Trophoblast cell (in vitro differentiated cells and primary cell): ENCODE measurements around the gene GPD1L.

Experiments used
- DNase-seq, 2 donors: peaks; one replicate each; pipeline ENCODE4 v3.0.0-alpha.2; 2016
- H2AFZ ChIP-seq: 2 replicates; pipeline ENCODE4 v1.6.1; 2013; ENCODE audit warnings: low read length, moderate library complexity, mild to moderate bottlenecking; ENCODE audit not compliant: insufficient read depth, poor library complexity
- H2AK5ac ChIP-seq: 2 replicates; pipeline ENCODE4 v1.6.1; 2013; ENCODE audit warnings: mild to moderate bottlenecking, low read length
- H2BK120ac ChIP-seq: 2 replicates; pipeline ENCODE4 v1.6.1; 2013; ENCODE audit warnings: low read length, mild to moderate bottlenecking, moderate library complexity; ENCODE audit not compliant: insufficient read depth, poor library complexity
- H2BK12ac ChIP-seq: 2 replicates; pipeline ENCODE4 v1.6.1; 2013; ENCODE audit warnings: mild to moderate bottlenecking, low read length, moderate library complexity
- H2BK5ac ChIP-seq: 2 replicates; pipeline ENCODE4 v1.6.1; 2013; ENCODE audit warnings: low read length, low read depth, moderate library complexity, mild to moderate bottlenecking; ENCODE audit not compliant: poor library complexity
- H3K14ac ChIP-seq: 2 replicates; pipeline ENCODE4 v1.6.1; 2013; ENCODE audit warnings: mild to moderate bottlenecking, low read length
- H3K18ac ChIP-seq: 2 replicates; pipeline ENCODE4 v1.6.1; 2013; ENCODE audit warnings: mild to moderate bottlenecking, low read length
- H3K23ac ChIP-seq: 2 replicates; pipeline ENCODE4 v1.6.1; 2013; ENCODE audit warnings: low read length
- H3K27ac ChIP-seq: 2 replicates; pipeline ENCODE4 v1.5.1; 2013; ENCODE audit warnings: low read depth, mild to moderate bottlenecking, inconsistent platforms, low read length, moderate library complexity
- H3K27me3 ChIP-seq: 2 replicates; pipeline ENCODE4 v1.6.1; 2013; ENCODE audit warnings: inconsistent platforms, mild to moderate bottlenecking, low read length, moderate library complexity; ENCODE audit not compliant: insufficient read depth
- H3K36me3 ChIP-seq, 2 experiments: 1 replicate in 1 of 2; 2 replicates in 1 of 2; pipeline ENCODE4 v1.6.1; 2013; ENCODE audit warnings: low read length in 2 of 2, mild to moderate bottlenecking in 2 of 2, moderate library complexity in 1 of 2; ENCODE audit not compliant: insufficient read depth in 2 of 2, control insufficient read depth in 1 of 2
- H3K4ac ChIP-seq: 2 replicates; pipeline ENCODE4 v1.6.1; 2013; ENCODE audit warnings: low read depth, mild to moderate bottlenecking, low read length, moderate library complexity
- H3K4me1 ChIP-seq, 2 experiments: 1 replicate in 1 of 2; 2 replicates in 1 of 2; pipeline ENCODE4 v1.6.1; 2013; ENCODE audit warnings: low read length in 2 of 2, mild to moderate bottlenecking in 2 of 2, moderate library complexity in 1 of 2; ENCODE audit not compliant: insufficient read depth in 2 of 2, control insufficient read depth in 1 of 2
- H3K4me2 ChIP-seq: 2 replicates; pipeline ENCODE4 v1.6.1; 2013; ENCODE audit warnings: inconsistent platforms, mild to moderate bottlenecking, low read length, moderate library complexity
- H3K4me3 ChIP-seq: 2 replicates; pipeline ENCODE4 v1.5.1; 2013; ENCODE audit warnings: mild to moderate bottlenecking, low read depth, low read length, inconsistent platforms
- H3K79me1 ChIP-seq: one replicate; pipeline ENCODE4 v1.6.1; 2013; ENCODE audit warnings: low read length
- H3K79me2 ChIP-seq: 2 replicates; pipeline ENCODE4 v1.6.1; 2013; ENCODE audit warnings: low read length, mild to moderate bottlenecking; ENCODE audit not compliant: control insufficient read depth, insufficient read depth, poor library complexity
- H3K9ac ChIP-seq: 2 replicates; pipeline ENCODE4 v1.6.1; 2013; ENCODE audit warnings: mild to moderate bottlenecking, low read length
- H3K9me3 ChIP-seq: 2 replicates; pipeline ENCODE4 v1.6.1; 2013; ENCODE audit warnings: low read depth, mild to moderate bottlenecking, control low read depth, inconsistent platforms, low read length; ENCODE audit not compliant: insufficient read depth
- H4K12ac ChIP-seq: 2 replicates; pipeline ENCODE4 v1.6.1; 2013; ENCODE audit warnings: low read depth, mild to moderate bottlenecking, low read length, moderate library complexity
- H4K8ac ChIP-seq: 2 replicates; pipeline ENCODE4 v1.6.1; 2013; ENCODE audit warnings: low read depth, mild to moderate bottlenecking, low read length, moderate library complexity
- H4K91ac ChIP-seq: one replicate; pipeline ENCODE4 v1.6.1; 2013; ENCODE audit warnings: low read depth, mild to moderate bottlenecking, low read length, moderate library complexity
- WGBS: extraction: QIAGEN DNeasy Blood & Tissue Kit; methylation state at CpG from one replicate; pipeline ENCODE4 v1.1.7; 2013; ENCODE audit warnings: missing lambda C conversion rate; ENCODE audit not compliant: insufficient read length, insufficient coverage; ENCODE audit errors: extremely low coverage; 5-methylcytosine and 5-hydroxymethylcytosine counted together

GPD1L gene

GRCh38 chr3:32200992-32201758, 94.8 kb downstream of the GPD1L start:
- Histone ChIP-seq H2AK5ac (no peak overlapping the region), H3K4me1 (no peaks in the 10 kb centered on the region), H3K4me3 (no peak overlapping the region), H3K4me2 (no peak overlapping the region), H2BK5ac (no peak overlapping the region), H3K36me3 (no peaks in the 10 kb centered on the region), H3K18ac (no peak overlapping the region), H3K9me3 (no peaks in the 10 kb centered on the region), H3K79me2 (no peaks in the 10 kb centered on the region), H3K4ac (no peak overlapping the region), H3K27me3 (no peaks in the 10 kb centered on the region), H4K8ac (no peak overlapping the region), H3K14ac (no peak overlapping the region), H2AFZ (no peak overlapping the region), H4K12ac (no peak overlapping the region), H3K9ac (no peak overlapping the region), H4K91ac (no peak overlapping the region), H3K79me1 (no peaks in the 10 kb centered on the region), H2BK120ac (no peak overlapping the region), H3K27ac (no peak overlapping the region), H2BK12ac (no peak overlapping the region), H3K23ac (no peak overlapping the region)
- no peak for DNase-seq
- no CpG with 5 or more reads among the region's 10 CpGs for WGBS

GRCh38 chr3:32202496-32202895, 96.1 kb downstream of the GPD1L start:
- H3K23ac ChIP-seq = no peak overlapping the region
- H3K4me1 ChIP-seq = no peaks in the 10 kb centered on the region
- DNase-seq = no peak
- H3K18ac ChIP-seq = no peak overlapping the region
- H4K12ac ChIP-seq = no peak overlapping the region
- no peak overlapping the region for H3K9ac ChIP-seq
- no peak overlapping the region for H2BK5ac ChIP-seq
- H3K36me3 ChIP-seq = no peaks in the 10 kb centered on the region
- no CpG with 5 or more reads among the region's 1 CpG for WGBS
- no peaks in the 10 kb centered on the region for H3K79me1 ChIP-seq
- H3K9me3 ChIP-seq = no peaks in the 10 kb centered on the region
- no peak overlapping the region for H3K4me2 ChIP-seq
- no peak overlapping the region for H2AK5ac ChIP-seq
- H3K79me2 ChIP-seq = no peaks in the 10 kb centered on the region
- H4K91ac ChIP-seq = no peak overlapping the region
- H2BK12ac ChIP-seq = no peak overlapping the region
- no peak overlapping the region for H4K8ac ChIP-seq
- no peaks in the 10 kb centered on the region for H3K27me3 ChIP-seq
- no peak overlapping the region for H2BK120ac ChIP-seq
- H3K27ac ChIP-seq = no peak overlapping the region
- no peak overlapping the region for H2AFZ ChIP-seq
- no peak overlapping the region for H3K14ac ChIP-seq
- no peak overlapping the region for H3K4ac ChIP-seq
- H3K4me3 ChIP-seq = no peak overlapping the region

DNA sequence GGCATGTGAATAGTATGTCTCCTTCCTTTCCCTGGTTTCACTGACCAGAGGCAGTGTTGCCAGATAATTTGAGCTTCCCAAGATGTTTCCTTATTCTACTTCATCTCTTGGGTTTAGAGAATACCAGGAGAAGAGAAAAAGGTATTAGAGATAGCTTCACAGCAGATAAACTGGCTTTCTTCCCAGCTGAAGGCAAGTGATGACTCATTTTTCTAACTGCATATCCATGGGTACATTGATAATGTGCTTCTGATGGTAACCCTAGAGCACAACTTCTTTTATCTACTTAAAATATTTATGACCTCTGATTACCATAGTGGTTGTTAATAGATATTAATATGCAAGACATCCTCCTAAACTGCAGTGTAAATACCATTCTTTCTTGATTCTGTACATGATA, 97.4 kb downstream of the GPD1L start:
- no peak overlapping the region for H4K8ac ChIP-seq
- H4K12ac ChIP-seq = no peak overlapping the region
- no peak overlapping the region for H3K23ac ChIP-seq
- no peak overlapping the region for H2AFZ ChIP-seq
- H3K14ac ChIP-seq = no peak overlapping the region
- H3K79me1 ChIP-seq = no peaks in the 10 kb centered on the region
- no peaks in the 10 kb centered on the region for H3K9me3 ChIP-seq
- H3K9ac ChIP-seq = no peak overlapping the region
- no peak overlapping the region for H3K27ac ChIP-seq
- H3K4ac ChIP-seq = no peak overlapping the region
- no peak overlapping the region for H2BK120ac ChIP-seq
- peak in 1 of 2 donors; percentile 13 for DNase-seq
- no peaks in the 10 kb centered on the region for H3K27me3 ChIP-seq
- no peak overlapping the region for H2BK5ac ChIP-seq
- no peak overlapping the region for H3K4me2 ChIP-seq
- H4K91ac ChIP-seq = no peak overlapping the region
- H3K4me3 ChIP-seq = no peak overlapping the region
- no peak overlapping the region for H2BK12ac ChIP-seq
- H2AK5ac ChIP-seq = no peak overlapping the region
- H3K18ac ChIP-seq = no peak overlapping the region
- peaks cover 0 to 2% of the 10 kb centered on the region in 2 experiments for H3K4me1 ChIP-seq
- H3K79me2 ChIP-seq = no peaks in the 10 kb centered on the region
- no peaks in the 10 kb centered on the region for H3K36me3 ChIP-seq

GRCh38 chr3:32208447-32208846, 102.0 kb downstream of the GPD1L start:
- H3K23ac ChIP-seq = no peak overlapping the region
- no peak overlapping the region for H3K4me2 ChIP-seq
- no peak overlapping the region for H3K9ac ChIP-seq
- H3K79me1 ChIP-seq = no peaks in the 10 kb centered on the region
- no peak overlapping the region for H3K4ac ChIP-seq
- no peak overlapping the region for H3K14ac ChIP-seq
- no peak overlapping the region for H4K12ac ChIP-seq
- no peak overlapping the region for H2BK12ac ChIP-seq
- DNase-seq = no peak
- H3K79me2 ChIP-seq = no peaks in the 10 kb centered on the region
- H3K4me3 ChIP-seq = no peak overlapping the region
- H4K8ac ChIP-seq = no peak overlapping the region
- H3K27ac ChIP-seq = no peak overlapping the region
- peaks cover 0 to 2% of the 10 kb centered on the region in 2 experiments for H3K4me1 ChIP-seq
- no peak overlapping the region for H2BK120ac ChIP-seq
- no peak overlapping the region for H3K18ac ChIP-seq
- H3K27me3 ChIP-seq = no peaks in the 10 kb centered on the region
- H2AK5ac ChIP-seq = no peak overlapping the region
- H2BK5ac ChIP-seq = no peak overlapping the region
- no peak overlapping the region for H2AFZ ChIP-seq
- no CpG with 5 or more reads among the region's 4 CpGs for WGBS
- H3K9me3 ChIP-seq = no peaks in the 10 kb centered on the region
- H4K91ac ChIP-seq = no peak overlapping the region
- no peaks in the 10 kb centered on the region for H3K36me3 ChIP-seq
